Measurements from ENCODE around the gene KIF5C. TPM values are rescaled to one million over a fixed set of nuclear protein-coding genes. Genes with fewer than 3 reads are reported as not detected.

Gene KIF5C
- total RNA-seq = 0.29 and 0.36 TPM in 2 replicates

DNA sequence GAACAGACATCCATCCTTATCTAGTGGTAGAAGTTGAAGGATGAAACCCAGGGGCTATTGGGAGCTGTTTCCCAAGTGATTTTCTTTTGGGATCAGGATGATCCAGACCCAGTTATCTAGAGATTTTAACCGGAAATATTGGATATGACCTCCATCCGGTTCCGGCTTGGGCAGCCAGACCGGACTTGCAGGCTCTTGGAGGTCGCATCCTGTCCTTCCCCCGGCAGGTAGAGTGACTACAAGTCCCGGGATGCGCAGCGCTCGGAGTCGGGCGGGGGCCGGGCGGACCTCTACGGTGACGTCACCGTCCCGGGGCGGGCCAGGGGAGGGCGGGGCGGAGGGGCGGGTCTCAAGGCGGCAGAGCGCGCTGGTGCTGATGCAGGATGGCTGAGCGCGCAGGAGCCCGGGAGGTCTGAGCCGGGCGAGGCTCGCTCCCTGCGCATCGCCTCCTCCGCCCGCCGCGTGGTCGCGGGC lies at the start of gene KIF5C:
TSS of gene KIF5C (plus strand) at position 360 of the 474 bp plus-strand sequence. CDS start 391 bp downstream, outside the sequence.
- Histone ChIP-seq H3K4me2 (ENCODE audit: insufficient read depth, low read length) (peak within 1 kb of the TSS; percentile 55), H3K9me3 (ENCODE audit: low read depth, low read length) (no peaks in the 10 kb centered on the region), H3K36me3 (ENCODE audit: insufficient read depth, low read length) (no peaks in the 10 kb centered on the region), H3K4me1 (ENCODE audit: insufficient read depth, low read length) (no peaks in the 10 kb centered on the region), H3K79me2 (ENCODE audit: insufficient read depth, low read length) (no peaks in the 10 kb centered on the region), H3K4me3 (ENCODE audit: insufficient read depth, low read length) (peak within 1 kb of the TSS; percentile 49), H3K27ac (ENCODE audit: low read depth, low read length) (no peak within 1 kb of the TSS), H2AFZ (ENCODE audit: low read length) (no peak within 1 kb of the TSS), H3K27me3 (ENCODE audit: insufficient read depth, low read length) (peaks cover 30% of the 10 kb centered on the region), H4K20me1 (ENCODE audit: insufficient read depth, low read length) (no peaks in the 10 kb centered on the region)
- peak; percentile 97 for DNase-seq (ENCODE audit: insufficient read length, low spot score, missing footprints)
- TF ChIP-seq CTCF (IDR thresholded peaks at IDR 0.05; ENCODE audit: extremely low read depth, low read depth, low read length) = no peak

GRCh38 chr2:148826791-148827190 lies 48.2 kb upstream of the KIF5C start:
- TF ChIP-seq CTCF (IDR thresholded peaks at IDR 0.05; ENCODE audit: extremely low read depth, low read depth, low read length) = no peak
- no peaks in the 10 kb centered on the region for H3K36me3 ChIP-seq (ENCODE audit: insufficient read depth, low read length)
- H3K9me3 ChIP-seq (ENCODE audit: low read depth, low read length) = no peaks in the 10 kb centered on the region

DNA sequence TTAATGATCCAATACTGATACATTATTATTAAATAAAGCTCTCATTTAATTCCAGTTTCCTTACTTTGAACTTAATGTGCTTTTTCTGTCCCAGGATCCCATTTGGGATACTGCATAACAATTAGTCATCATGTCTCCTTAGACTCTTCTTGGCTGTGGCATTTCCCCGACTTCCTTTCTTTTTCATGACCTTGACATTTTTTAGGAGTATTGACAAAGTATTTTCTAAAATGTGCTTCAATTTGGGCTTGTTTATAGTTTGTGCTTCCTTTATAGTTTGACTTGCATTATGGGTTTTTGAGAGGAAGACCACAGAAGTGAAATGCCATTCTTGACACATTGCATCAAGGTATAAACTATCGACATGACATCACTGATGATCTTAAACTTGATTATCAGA lies 46.1 kb upstream of the KIF5C start:
- no peaks in the 10 kb centered on the region for H4K20me1 ChIP-seq (ENCODE audit: insufficient read depth, low read length)
- H3K36me3 ChIP-seq (ENCODE audit: insufficient read depth, low read length) = no peaks in the 10 kb centered on the region
- no peak for DNase-seq (ENCODE audit: insufficient read length, low spot score, missing footprints)
- no peaks in the 10 kb centered on the region for H3K4me1 ChIP-seq (ENCODE audit: insufficient read depth, low read length)
- no peak overlapping the region for H3K4me3 ChIP-seq (ENCODE audit: insufficient read depth, low read length)
- no peaks in the 10 kb centered on the region for H3K9me3 ChIP-seq (ENCODE audit: low read depth, low read length)
- H3K27me3 ChIP-seq (ENCODE audit: insufficient read depth, low read length) = no peaks in the 10 kb centered on the region
- H3K79me2 ChIP-seq (ENCODE audit: insufficient read depth, low read length) = no peaks in the 10 kb centered on the region
- H3K27ac ChIP-seq (ENCODE audit: low read depth, low read length) = no peak overlapping the region
- H3K4me2 ChIP-seq (ENCODE audit: insufficient read depth, low read length) = no peak overlapping the region
- H2AFZ ChIP-seq (ENCODE audit: low read length) = no peak overlapping the region
- no peak for TF ChIP-seq CTCF (IDR thresholded peaks at IDR 0.05; ENCODE audit: extremely low read depth, low read depth, low read length)

More at GRCh38 chr2:148826791-148827190, 48.2 kb upstream of the KIF5C start:
- no peak overlapping the region for H3K4me3 ChIP-seq (ENCODE audit: insufficient read depth, low read length)
- no peaks in the 10 kb centered on the region for H3K79me2 ChIP-seq (ENCODE audit: insufficient read depth, low read length)
- no peak for DNase-seq (ENCODE audit: insufficient read length, low spot score, missing footprints)
- no peaks in the 10 kb centered on the region for H3K4me1 ChIP-seq (ENCODE audit: insufficient read depth, low read length)
- no peak overlapping the region for H2AFZ ChIP-seq (ENCODE audit: low read length)
- no peak overlapping the region for H3K4me2 ChIP-seq (ENCODE audit: insufficient read depth, low read length)
- no peaks in the 10 kb centered on the region for H3K27me3 ChIP-seq (ENCODE audit: insufficient read depth, low read length)
- no peaks in the 10 kb centered on the region for H4K20me1 ChIP-seq (ENCODE audit: insufficient read depth, low read length)
- no peak overlapping the region for H3K27ac ChIP-seq (ENCODE audit: low read depth, low read length)

DNA sequence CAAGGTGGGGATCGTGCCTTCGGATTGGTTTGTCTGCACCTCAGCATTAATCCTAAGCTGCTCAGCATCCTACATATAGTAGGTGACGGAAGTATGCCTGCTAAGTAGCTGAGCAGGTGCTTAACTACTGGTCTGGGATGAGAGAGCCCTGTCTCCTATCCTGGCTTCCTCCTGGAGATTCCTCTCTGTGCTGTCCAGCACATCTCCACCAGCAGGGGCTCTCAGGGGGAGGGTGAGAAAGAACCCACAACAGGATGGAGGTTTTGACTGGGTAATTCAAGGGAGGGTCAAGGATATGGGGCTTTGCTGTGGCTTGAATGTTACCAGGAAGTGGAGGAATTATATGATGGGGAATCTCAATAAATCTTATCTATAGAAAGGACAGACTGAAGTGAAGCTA lies 45.4 kb upstream of the KIF5C start:
- Histone ChIP-seq H3K4me1 (ENCODE audit: insufficient read depth, low read length) (no peaks in the 10 kb centered on the region), H3K27me3 (ENCODE audit: insufficient read depth, low read length) (no peaks in the 10 kb centered on the region), H3K9me3 (ENCODE audit: low read depth, low read length) (no peaks in the 10 kb centered on the region), H3K79me2 (ENCODE audit: insufficient read depth, low read length) (no peaks in the 10 kb centered on the region), H3K36me3 (ENCODE audit: insufficient read depth, low read length) (no peaks in the 10 kb centered on the region), H3K4me2 (ENCODE audit: insufficient read depth, low read length) (no peak overlapping the region), H2AFZ (ENCODE audit: low read length) (no peak overlapping the region), H3K4me3 (ENCODE audit: insufficient read depth, low read length) (no peak overlapping the region), H4K20me1 (ENCODE audit: insufficient read depth, low read length) (no peaks in the 10 kb centered on the region), H3K27ac (ENCODE audit: low read depth, low read length) (no peak overlapping the region)
- no peak for DNase-seq (ENCODE audit: insufficient read length, low spot score, missing footprints)
- TF ChIP-seq CTCF (IDR thresholded peaks at IDR 0.05; ENCODE audit: extremely low read depth, low read depth, low read length) = peak; percentile 13
